OCI-M2 (cell line): ENCODE data around the gene MED12L.

Experiments used
- DNase-seq: peaks from one replicate; lab custom pipeline; 2025; ENCODE audit not compliant: unreplicated experiment; lab: John Stamatoyannopoulos, UW

MED12L gene

DNA sequence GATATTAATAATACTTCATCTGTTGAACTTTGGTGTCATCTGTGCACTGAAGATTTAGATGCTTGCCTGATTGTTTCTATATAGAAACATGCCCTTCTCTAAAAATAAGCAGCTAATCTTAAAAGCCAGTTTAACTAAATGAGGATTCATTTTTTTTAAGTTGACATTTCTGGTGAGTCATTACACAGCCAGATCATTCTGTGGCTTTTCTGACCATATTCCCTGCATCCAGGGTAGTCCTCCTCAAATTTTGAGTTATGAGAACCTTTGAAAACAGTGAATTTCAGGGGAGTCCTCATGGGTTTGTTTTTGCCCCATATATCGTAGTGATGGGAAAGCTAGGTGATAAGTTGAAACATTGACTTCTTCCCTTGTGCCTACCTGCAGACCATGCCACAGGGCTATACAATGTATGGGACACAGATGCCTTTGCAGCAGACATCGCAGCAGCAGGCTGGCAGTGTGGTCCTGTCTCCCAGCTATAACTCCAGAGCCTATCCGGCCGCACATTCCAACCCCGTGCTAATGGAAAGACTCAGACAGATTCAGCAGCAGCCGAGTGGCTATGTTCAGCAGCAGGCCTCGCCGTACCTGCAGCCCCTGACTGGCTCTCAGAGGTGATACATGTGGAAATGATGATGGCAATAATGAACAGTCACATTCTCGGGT, 325.6 kb downstream of the MED12L start:
- no peak for DNase-seq

DNA sequence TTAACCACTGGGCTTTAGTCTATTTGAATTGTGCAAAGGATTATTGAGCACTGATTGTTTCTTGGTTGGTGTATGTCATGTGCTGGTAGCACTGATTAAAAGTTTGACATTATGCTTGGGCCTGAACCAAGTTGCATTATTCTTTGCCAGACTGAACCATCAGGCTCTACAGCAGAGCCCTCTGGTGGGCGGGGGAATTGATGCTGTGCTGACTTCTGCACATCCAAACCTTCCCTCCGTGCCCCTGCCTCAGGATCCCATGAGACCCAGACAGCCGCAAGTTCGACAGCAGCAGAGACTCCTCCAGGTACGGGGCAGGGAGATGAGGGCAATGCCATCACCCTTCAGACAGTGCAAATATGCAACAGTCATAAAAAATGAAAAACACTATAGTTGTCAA, 327.5 kb downstream of the MED12L start:
- DNase-seq = no peak

DNA sequence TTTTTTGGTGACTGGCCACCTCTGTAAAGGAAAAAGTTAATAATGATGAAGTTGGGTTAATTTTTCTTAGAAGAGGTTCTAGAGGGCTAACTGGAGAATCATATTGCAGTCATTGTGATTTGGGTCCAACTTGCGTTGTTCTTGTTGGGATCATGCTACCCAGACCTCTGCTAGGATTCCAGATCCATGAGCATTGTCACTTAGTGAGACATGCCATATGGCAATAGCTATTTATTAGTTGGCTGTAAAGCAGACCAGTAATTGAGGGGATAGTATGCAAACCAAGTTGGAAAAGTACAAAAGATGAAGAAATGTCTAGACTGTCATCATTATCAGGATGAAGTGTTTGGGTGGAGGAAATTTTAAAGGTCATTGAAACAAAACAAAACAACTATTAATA, 329.8 kb downstream of the MED12L start:
- no peak for DNase-seq

DNA sequence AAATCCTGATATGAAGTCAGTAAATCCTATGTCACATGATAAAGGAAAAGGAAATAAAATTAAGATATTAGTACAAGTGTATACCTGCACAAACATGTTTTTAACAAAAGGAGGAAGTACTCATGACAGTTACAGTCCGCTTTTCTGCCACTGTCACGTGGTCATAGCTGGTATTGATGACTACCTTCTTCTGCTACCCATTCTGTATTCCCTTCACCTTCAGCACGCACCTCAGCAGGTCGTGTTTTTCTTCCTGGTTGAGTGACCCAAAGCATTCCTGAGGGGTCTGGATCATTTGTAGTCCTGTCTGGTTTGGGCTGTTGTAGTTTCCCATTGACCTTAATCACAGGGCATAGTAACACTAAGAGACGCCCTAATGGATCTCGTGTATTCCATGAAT, 334.3 kb downstream of the MED12L start:
- no peak for DNase-seq

DNA sequence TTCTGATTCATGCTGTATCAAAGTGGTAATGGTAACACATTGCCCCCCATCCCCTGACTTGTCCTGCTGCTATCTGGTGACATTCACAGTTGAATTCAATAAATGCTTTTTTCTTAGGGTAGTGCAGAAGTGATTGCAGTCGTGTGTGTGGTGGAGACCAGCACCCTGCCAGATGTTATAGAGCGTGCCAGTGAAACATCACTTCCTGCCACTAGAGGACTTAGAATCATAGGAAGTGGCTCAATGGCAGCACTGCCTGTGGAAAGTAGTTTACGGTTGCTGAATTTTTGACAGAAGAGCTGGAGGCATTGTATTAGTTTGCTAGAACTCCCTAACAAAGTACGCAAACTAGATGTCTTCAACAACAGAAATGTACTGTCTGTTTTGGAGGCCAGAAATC, 336.5 kb downstream of the MED12L start:
- DNase-seq = no peak

DNA sequence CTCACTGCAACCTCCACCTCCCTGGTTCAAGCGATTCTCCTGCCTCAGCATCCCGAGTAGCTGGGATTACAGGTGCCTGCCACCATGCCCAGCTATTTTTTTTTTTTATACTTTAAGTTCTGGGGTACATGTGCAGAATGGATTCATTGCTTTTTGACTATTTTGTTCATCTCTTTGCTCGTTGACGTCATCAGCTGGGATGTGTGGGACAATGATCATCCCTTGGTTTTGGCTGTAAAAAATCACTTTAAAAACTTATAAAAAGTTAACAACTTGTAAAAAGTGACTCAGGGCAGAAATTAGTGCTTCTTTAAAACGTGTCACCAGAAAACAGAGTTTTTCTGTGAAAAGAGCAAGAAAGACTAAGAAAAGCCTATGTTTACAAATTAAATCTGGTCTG, 337.6 kb downstream of the MED12L start:
- no peak for DNase-seq

DNA sequence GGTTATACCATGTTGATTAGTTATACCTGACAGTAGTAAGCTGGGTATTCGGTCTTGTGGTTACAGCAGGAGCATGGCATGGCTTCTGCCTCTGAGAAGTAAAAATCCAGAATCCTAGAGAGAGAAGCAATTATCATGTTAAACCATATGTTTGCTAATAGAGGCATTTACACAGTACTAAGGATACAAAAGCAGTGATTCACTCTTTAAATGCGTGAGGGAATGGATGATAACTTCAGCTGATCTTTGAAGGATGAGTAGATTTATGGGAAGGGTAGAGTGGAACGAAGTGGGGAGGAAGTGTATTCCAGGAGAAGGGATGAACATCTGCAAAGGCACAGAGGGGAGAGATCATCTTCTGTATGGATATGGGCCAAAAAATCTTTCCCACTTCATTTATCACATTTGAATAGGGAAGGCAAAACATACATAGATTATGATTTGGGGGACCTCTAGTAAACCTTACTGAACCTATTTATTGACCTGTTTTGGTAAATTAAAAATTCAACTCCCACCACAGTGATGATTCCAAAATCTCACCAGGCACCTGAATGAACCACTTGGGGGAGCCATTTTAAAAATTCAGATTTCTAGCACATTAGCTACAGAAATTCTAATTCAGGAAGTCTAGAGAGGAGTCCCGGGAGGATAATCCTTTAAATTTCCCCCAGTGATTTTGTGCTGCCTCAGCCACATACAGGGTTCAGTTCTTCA, 340.3 kb downstream of the MED12L start:
- no peak for DNase-seq

DNA sequence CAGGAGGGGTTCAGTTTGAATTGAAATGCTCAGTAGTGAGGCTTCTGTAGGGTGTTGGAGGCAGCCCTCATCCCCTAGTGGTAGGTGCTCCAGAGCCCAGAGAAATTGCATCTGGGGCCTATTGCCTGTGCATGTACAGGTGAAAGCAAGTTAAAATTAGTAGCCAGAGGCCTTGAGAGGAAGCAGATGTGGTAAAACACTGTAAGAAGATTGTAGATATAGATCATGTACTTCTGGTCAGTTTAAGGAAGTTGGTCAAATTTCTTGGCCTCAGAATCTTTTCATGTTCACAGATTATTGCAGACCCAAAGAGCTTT, 340.8 kb downstream of the MED12L start:
- no peak for DNase-seq

DNA sequence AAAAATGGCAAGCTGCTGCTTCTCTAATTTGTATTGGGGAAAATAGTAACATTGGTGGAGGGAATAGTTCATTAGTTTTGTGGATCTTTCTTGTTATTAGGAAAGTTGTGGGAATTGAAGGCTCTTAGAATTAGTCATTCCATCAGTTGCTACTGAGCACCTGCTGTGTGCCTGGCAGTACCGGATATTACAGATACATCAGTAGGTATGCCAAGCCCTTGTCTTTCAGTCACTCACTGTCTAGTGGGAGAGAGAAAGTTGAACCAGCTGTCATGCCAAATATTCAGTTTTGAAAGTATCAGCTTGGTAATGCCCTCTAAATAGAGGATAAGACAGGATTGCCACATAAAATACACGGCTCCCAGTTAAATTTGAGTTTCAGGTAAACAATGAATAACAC, 342.9 kb downstream of the MED12L start:
- DNase-seq = no peak

DNA sequence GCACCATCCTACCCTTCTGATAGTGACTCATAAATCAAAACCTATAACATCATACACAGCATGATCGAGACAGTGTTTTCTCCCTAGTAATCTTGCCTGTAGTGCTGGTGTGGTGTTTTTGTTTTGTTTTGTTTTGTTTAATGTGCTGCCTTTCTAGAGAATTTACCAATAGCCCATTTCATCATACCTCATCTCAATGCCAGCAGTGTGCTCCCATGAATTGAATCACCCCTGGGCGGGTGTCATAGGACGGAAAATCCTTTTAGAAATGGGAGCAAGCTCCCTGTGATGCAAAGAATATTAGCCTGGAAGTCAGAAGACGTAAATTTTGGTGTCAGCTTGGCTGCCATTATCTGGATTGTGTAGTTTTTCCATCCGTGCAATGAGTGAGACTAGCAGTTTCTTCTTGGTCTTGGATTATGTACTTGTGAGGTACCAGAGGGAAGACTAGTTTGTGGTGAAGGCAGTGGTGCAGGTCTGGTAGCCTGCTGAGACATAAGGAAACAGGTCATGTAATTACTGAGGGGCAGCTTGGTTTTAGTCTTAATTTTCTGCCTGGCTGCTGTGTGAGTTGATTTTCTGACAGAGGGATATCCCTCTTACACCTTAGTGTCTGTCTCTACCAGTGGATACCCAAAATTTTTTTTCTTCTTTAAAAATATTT, 345.5 kb downstream of the MED12L start:
- DNase-seq = no peak

DNA sequence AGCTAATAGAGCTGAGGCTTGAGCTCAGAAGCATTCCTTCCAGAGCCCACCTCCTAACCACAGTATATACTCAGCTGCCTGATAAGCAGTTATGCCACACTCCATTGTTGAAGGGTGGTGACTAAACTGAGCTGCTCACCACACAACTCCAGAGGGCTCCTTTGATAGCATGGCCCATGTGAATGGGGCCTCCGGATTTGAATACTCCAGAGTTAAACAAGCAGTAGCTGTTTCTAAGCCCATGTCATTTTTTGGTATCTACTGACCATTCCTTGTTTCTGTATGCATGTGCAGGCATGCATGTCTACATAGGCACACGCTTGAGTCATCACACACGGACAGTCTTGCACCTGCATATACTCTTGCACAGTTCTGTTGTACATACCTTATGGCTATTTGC, 346.5 kb downstream of the MED12L start:
- peak; percentile 28 for DNase-seq

DNA sequence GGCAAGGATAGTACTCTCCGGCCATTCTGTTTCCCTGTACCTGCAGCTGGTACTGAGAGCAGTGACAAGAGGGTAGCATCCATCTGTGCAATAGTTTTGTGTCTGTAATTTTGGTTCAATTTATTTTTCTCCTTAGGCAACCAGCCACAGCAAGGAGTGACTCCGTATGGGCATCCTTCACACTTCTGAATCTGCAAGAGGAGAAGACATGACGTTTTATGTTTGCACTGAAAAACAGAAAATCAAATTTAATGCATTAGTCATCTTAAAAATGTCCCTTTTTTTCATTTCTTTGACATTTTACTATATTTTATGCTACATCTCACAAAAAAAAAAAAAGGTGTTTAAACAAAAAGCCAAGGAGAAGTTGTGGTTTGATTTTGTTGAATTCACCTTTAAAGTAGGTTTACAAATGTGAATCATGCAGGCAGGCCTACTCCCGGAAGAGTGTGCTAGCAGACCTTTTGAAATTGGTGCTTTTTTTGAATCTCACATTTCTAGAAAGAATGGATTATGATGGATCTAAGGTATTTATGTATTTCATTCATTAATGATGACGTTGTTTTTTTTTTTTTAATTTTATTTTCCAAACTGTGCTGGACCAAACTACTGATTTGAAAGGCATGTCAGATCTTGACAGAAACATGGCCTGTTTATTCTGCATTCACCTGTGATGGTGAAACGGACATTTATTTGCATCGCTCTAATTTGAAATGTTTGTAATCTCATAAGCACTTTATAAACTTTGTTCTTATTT, 347.3 kb downstream of the MED12L start:
- no peak for DNase-seq

DNA sequence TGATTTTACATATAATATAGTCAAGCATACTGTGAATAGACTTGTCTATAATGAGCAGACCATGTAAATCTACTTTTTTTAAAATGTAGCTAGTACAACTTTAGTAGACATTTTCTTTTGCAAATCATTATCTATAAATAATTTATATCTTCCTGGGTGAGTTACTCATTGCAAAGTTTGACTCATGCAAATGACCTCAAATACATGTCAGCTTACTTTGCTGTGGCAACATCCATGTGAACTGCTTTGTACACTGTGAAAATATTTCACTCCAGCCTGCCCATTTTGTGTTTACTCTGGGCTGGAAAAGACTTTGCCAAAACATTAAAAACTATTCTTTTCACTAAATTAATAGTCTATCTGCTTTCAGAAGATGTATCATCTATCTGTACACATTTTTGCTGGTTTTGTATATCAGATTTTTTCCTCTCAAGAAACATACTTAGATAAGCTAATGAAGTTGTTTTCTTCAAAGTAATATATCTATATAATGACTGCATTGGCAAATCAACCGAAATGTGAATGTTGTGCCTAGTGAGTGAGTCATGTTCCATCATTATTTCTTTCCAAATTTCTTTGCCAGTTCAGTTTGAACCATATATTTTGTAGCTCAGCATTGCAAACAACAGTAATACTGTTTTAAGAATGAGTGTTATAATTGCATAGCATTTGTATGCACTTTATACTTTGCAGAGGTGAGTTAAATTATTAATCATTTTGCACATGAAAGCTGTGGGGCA, 348.9 kb downstream of the MED12L start:
- DNase-seq = no peak

DNA sequence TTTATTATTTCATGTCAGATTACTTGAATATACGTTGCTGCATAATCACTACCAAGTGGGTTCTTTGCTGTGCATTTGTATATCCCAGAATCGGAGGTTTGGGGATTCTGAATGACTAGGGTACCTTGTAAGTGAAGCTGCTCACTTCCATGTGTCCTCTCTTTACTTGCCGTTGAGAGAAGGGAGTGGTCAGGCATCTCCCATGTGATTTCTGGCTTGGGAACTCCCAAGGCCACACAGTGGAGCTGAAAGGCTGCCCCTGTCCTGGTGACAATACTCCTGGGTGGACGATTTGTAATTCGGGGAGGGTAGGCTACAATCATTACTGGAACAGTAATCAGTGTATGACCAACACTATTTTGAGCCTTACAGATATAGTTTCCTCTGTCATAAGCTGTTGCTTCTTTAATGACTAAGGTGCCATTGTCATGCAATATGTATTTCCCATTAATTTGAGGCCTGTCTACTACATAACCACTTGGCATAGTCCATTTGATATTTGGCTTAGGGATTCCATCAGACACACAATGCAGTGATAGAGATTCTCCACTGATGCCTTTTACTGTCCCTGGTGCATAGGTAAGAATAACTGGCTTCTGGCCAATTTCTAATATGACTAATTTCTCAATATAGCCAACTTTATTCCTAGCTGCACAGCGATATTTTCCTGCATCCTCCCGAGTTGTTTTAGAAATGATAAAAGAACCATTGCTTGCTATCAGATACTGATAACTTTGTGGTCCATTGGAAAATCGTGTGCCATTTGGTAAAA, 351.4 kb downstream of the MED12L start:
- DNase-seq = no peak

DNA sequence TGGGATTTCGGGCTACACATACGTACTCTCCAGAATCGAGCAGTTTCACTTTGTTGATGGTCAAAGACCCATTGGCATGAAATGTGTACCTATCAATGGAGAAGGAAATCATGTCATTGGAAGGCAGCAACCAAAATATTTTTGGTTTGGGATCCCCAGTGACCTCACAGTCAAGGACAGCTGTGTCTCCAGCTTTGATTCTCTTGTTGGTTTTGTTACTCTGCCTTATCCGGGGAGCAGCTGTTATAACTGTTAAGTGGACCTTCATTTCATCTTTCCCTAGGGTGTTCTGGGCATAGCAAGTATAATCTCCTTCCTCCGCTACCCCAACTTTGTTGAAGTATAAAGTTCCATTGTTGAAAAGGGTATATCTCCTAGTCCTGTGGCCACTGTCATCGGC, 352.4 kb downstream of the MED12L start:
- no peak for DNase-seq

DNA sequence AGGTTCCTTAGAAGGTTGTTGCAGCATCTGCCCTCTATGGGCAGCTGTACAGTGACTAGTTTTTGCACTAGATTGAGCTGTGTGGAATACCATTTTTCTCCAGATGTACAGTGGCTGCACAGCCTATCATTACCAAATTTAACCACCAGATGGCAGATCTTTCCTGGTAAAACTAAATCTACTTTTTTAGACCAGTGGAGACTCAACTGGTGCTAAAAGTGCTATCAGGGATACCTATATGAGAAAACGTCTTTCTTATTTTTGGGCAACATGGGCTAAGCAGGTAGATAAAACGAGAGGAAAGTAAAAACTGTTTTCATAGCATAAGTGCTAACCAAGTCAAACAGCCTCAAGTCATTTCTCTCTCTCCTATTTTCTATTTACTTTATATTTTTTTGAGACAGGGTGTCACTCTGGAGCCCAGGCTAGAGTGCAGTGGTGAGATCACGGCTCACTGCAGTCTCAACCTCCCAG, 354.2 kb downstream of the MED12L start:
- DNase-seq = peak; percentile 36

DNA sequence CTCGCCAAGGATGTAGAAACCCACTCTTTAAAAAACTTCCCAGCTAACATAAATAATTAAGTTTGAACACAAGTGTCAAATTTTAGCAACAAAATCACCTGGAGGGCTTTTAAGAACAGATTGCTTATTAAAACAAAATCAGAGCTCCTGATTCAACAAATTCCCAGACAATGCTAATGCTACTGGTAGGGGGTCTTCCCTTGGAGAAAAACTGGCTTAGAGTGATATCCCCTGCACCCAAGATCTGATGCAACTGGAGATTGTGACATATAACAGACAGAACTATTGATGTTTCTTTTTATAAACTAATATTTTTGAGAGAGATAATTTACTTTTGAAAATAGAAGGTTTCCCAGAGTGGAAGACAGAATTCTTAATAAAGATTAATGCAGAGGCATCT, 355.5 kb downstream of the MED12L start:
- no peak for DNase-seq

DNA sequence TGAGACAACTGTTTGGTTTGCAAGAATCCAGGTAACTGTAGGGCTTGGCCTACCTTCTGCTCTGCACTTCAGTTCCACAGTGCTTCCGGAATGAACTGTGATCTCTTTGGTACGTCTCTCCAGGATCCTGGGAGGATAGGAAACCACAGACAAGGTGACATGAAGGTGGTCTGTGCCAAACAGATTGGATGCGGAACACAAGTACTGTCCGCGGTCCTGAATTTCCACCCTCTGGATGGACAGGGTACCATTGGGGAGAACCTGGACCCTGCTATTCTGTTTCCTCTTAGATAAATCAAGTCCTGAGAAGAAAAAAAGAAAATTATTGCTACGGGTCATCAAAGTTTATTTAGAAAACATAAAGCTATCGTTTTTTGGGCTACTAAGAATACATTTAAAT, 358.1 kb downstream of the MED12L start:
- no peak for DNase-seq

DNA sequence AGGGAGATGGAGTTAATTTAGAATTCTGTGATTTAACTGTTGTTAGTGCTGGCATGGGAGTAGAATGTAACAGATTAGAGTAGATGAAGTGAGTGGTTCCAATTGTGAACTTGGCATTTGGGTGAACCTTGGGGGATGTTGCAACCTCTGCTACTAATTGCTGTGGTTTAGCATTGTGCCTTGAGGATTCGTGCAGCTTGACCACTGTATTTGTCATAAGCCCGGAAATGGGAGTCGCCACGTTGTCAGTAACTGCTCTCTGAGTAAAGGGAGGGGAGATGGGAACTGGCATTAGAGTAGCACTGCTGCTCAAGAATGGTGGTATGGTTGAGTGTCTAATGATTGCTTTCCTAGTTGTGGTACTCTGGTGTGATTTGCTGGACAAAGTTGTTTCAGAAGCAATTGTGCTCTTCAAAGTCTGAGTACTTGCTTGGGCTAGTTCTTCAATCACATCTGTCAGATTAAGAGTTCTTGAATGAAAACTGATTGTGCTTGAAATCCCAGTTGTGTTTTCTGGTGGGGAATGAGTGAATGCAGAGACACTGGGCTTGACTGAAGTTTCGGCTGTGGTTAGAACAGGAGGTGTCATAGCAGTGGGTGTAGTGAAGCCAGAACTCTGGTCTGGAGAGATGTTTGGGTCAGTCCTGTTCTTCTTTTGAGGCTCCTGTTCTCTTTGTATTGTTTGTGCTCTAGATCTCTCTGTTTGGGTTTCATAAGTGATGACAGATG, 360.0 kb downstream of the MED12L start:
- DNase-seq = no peak

DNA sequence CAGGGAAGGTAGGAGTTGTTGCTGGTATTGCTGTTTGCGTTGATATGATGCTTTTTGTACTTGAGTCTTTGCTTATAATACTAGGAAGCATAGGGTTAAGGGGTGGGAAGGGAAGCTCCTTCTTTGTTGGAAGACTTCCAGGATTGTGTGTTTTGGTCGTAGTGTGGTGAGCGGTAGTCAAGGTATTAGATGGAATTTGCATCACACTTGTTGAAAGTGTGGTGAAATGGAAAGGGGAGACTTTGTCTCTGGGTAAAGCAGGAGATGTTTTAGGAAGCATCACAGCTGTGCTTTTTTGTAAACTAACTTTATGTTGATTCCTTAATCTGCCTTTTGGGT, 360.5 kb downstream of the MED12L start:
- DNase-seq = no peak
